ENCODE data around the gene COP1.

Gene COP1

GRCh38 chr1:176183618-176184017 is 23.5 kb downstream of the COP1 start:
- TF ChIP-seq, protein P1, sequence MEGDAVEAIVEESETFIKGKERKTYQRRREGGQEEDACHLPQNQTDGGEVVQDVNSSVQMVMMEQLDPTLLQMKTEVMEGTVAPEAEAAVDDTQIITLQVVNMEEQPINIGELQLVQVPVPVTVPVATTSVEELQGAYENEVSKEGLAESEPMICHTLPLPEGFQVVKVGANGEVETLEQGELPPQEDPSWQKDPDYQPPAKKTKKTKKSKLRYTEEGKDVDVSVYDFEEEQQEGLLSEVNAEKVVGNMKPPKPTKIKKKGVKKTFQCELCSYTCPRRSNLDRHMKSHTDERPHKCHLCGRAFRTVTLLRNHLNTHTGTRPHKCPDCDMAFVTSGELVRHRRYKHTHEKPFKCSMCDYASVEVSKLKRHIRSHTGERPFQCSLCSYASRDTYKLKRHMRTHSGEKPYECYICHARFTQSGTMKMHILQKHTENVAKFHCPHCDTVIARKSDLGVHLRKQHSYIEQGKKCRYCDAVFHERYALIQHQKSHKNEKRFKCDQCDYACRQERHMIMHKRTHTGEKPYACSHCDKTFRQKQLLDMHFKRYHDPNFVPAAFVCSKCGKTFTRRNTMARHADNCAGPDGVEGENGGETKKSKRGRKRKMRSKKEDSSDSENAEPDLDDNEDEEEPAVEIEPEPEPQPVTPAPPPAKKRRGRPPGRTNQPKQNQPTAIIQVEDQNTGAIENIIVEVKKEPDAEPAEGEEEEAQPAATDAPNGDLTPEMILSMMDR (IDR thresholded peaks at IDR 0.05; ENCODE audit: extremely low read depth, missing control alignments) = no peak
- no peak for DNase-seq (ENCODE audit: low spot score)

GRCh38 chr1:176178316-176178715 is 28.8 kb downstream of the COP1 start:
- TF ChIP-seq, protein P1 (IDR thresholded peaks at IDR 0.05; ENCODE audit: extremely low read depth, missing control alignments) = no peak
- no peak for DNase-seq (ENCODE audit: low spot score)

DNA sequence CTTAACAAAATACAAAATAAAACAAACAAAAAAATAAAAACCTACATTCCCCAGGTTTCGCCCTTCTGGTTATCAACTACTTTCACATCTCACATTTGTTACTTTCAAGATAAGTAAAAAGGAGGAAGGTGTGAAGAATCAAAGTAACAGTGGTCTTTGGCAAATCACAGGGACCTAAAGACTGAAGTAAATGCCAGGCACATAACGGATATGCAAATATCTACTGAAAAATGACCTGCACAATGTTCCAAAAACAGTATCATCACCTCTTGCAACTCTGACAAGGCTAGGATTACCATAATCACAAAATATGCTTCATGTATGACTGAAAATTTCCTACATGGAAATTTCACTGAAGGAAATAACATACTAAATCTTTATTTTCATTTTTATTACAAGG is 29.3 kb downstream of the COP1 start:
- TF ChIP-seq, protein P1 (IDR thresholded peaks at IDR 0.05; ENCODE audit: extremely low read depth, missing control alignments) = no peak
- DNase-seq (ENCODE audit: low spot score) = peak; percentile 15

- TF ChIP-seq, protein P1 (IDR thresholded peaks at IDR 0.05; ENCODE audit: extremely low read depth, missing control alignments) = no peak
- DNase-seq (ENCODE audit: low spot score) = no peak
These were observed 33.0 kb downstream of the COP1 start for GRCh38 chr1:176174108-176174507.

DNA sequence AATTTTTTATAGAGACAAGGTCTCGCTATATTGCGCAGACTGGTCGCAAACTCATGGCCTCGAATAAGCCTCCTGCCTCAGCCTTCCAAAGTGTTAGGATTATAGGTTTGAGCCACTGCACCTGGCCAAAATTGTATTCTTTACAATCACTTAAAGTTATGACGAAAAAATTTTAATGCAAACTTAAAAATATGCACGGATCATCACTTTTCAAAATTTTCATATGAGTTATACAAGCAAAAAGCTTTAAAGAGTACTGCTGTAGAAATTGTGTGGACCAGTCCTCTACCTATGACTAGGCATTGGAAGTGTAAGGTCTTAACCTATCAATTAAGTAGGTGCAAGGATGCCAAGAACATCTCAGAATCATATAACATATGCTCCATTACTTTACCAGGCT is 34.9 kb downstream of the COP1 start:
- TF ChIP-seq, protein P1 (IDR thresholded peaks at IDR 0.05; ENCODE audit: extremely low read depth, missing control alignments) = no peak

DNA sequence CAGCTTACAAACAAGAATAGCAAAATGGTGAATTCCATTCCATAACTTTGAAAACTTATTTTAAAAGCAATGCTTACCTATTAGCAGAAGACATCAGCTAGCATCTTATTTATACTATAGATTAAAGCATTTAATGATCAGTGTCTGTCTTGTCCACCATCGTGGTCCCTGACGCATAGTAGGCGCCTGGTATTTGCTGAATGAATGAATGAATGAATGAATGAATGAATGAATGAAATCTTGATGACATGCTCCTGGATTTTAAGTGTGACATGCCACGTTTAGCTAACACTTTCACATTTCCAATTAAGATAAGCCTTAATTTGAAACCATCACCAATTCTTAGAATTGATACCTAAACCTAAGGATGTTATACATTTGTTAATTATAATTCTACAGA is 39.9 kb downstream of the COP1 start:
- TF ChIP-seq, protein P1 (IDR thresholded peaks at IDR 0.05; ENCODE audit: extremely low read depth, missing control alignments) = no peak
- no peak for DNase-seq (ENCODE audit: low spot score)

More for the DNA sequence above, 34.9 kb downstream of the COP1 start:
- no peak for DNase-seq (ENCODE audit: low spot score)

DNA sequence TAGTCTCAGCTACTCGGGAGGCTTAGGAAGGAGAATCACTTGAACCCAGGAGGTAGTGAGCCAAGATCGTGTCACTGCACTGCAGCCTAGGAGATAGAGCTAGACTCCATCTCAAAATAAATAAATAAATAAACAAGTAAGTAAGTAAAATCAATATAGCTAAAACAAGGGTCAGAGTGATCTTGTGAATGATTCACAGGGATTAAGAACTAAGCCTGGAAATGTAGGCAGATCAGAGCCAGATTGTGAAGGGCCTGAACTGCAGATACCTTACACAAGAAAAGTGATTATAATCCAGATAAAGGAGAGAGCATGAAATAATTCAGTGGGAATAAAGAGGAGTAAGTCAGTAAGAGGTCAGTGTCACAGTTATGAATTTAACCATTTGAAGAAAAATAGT is 41.5 kb downstream of the COP1 start:
- no peak for DNase-seq (ENCODE audit: low spot score)
- TF ChIP-seq, protein P1 (IDR thresholded peaks at IDR 0.05; ENCODE audit: extremely low read depth, missing control alignments) = no peak

All from GM20000 (cell line).